Omental fat pad (tissue), 4 donors: Measurements from ENCODE around the gene FTH1. TPM values are rescaled to one million over a fixed set of nuclear protein-coding genes. Genes with fewer than 3 reads are reported as not detected.

ENCODE experiments used
- ATAC-seq: fragments of 150-250 bp; one replicate; pipeline ENCODE4 v1.9.1; 2016; ENCODE audit warnings: mild to moderate bottlenecking, moderate library complexity; ENCODE audit not compliant: low FRiP score
- DNase-seq: peaks from one replicate; pipeline ENCODE4 v3.0.0-alpha.2; 2019; ENCODE audit warnings: low spot score
- small RNA-seq: library from RNA; depleted of rRNA; stranded (forward); fragments of <200 nt; gene quantifications from one replicate; pipeline ENCODE3, GENCODE V24; 2016
- total RNA-seq, 4 donors: library from RNA; depleted of rRNA; stranded (reverse); fragments of >200 nt; gene quantifications; one replicate each; pipeline ENCODE4 v1.1.0, GENCODE V29; 2016
- TF ChIP-seq, protein P1 (sequence below), 3 donors: fragments of 450-650 bp; IDR thresholded peaks; one replicate each; pipeline ENCODE4 v1.5.1; 2016 to 2017; ENCODE audit warnings: antibody characterized with exemption in 3 of 3, mild to moderate bottlenecking in 3 of 3, moderate library complexity in 2 of 3

FTH1 gene
- total RNA-seq, 4 donors from 2014 or later = 3,477 to 7,075 (median 4,643) TPM

DNA sequence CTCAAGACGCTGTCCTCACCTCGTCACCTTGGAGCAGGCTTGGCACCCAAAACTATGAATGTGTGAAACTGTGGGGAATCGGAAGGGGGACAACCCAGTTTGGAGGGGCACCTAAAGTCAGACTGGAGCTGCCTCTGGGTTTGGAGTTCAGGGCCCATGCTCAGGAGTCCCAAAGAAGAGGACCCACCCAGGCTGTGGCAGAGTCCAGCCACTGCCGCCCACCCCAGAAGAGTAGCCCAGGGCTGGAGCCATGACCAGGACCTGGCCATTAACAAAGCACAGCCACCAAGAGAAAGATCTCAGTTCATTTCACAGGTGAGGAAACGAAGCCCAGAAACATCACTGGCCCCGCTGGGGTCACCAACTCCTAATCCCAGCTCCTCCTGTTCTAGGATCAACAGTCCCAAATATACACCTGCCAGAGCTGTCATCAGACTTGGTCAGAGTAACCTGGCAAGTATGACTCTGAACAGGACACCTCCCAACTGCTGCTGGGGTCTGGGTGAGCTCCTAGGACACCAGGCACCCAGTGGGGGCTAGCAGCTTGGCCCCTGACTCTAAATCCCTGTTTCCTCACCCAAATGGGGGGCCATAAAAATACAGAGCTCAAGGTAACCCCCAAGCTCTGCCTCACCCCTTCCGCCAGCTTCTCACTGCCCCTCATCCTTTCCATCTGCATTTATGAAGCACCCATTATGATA, 52.8 kb downstream of the FTH1 start:
- ATAC-seq (no peak), DNase-seq (no peak)
- TF ChIP-seq, protein P1, sequence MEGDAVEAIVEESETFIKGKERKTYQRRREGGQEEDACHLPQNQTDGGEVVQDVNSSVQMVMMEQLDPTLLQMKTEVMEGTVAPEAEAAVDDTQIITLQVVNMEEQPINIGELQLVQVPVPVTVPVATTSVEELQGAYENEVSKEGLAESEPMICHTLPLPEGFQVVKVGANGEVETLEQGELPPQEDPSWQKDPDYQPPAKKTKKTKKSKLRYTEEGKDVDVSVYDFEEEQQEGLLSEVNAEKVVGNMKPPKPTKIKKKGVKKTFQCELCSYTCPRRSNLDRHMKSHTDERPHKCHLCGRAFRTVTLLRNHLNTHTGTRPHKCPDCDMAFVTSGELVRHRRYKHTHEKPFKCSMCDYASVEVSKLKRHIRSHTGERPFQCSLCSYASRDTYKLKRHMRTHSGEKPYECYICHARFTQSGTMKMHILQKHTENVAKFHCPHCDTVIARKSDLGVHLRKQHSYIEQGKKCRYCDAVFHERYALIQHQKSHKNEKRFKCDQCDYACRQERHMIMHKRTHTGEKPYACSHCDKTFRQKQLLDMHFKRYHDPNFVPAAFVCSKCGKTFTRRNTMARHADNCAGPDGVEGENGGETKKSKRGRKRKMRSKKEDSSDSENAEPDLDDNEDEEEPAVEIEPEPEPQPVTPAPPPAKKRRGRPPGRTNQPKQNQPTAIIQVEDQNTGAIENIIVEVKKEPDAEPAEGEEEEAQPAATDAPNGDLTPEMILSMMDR (IDR thresholded peaks at IDR 0.05) = no peak

Small RNA genes within 50 kb of the gene (small RNA-seq; reads per million reads assigned to genes)
- not detected for gene RNU6-1243P

Other genes with a start within 250 kb of the FTH1 start
- gene MYRF, start 215.0 kb downstream of the FTH1 start, total RNA-seq = 10 to 100 TPM in 3 of 4 donors, under 1 TPM in 1; 0.16 to 55.1 (median 29.5) TPM
- gene TMEM258, start 175.0 kb downstream of the FTH1 start, total RNA-seq = 10 to 100 TPM; 27.9 to 52.6 (median 43.4) TPM
- gene FEN1, start 174.7 kb downstream of the FTH1 start, total RNA-seq = 1 to 10 TPM; 4.7 to 8.9 (median 6.7) TPM
- 10 to 100 TPM; 20.1 to 49.1 (median 22.0) TPM for gene FADS1, start 150.6 kb downstream of the FTH1 start, total RNA-seq
- gene FADS2, start 139.3 kb downstream of the FTH1 start, total RNA-seq = 10 to 100 TPM in 3 of 4 donors, 1 to 10 TPM in 1; 7.8 to 40.1 (median 16.2) TPM
- 100 to 1,000 TPM; 111 to 285 (median 246) TPM for gene FADS3, start 76.1 kb downstream of the FTH1 start, total RNA-seq
- gene RAB3IL1, start 50.1 kb downstream of the FTH1 start, total RNA-seq = 10 to 100 TPM; 18.5 to 37.8 (median 25.4) TPM
- gene BEST1, start 17.3 kb downstream of the FTH1 start, total RNA-seq = 10 to 100 TPM in 3 of 4 donors, 1 to 10 TPM in 1; 5.8 to 17.0 (median 12.0) TPM
- 10 to 100 TPM in 2 of 4 donors, 1 to 10 TPM in 2; 8.0 to 19.1 (median 12.9) TPM for gene INCENP, start 156.4 kb upstream of the FTH1 start, total RNA-seq
- not detected for gene SCGB1D1, start 222.6 kb upstream of the FTH1 start, total RNA-seq
- not detected for gene SCGB2A1, start 241.0 kb upstream of the FTH1 start, total RNA-seq